NCI-H345 (cell line): ENCODE measurements around the gene SERTAD2.

Experiments
- DNase-seq: peaks from one replicate; lab custom pipeline; 2025; lab: John Stamatoyannopoulos, UW

The SERTAD2 gene

DNA sequence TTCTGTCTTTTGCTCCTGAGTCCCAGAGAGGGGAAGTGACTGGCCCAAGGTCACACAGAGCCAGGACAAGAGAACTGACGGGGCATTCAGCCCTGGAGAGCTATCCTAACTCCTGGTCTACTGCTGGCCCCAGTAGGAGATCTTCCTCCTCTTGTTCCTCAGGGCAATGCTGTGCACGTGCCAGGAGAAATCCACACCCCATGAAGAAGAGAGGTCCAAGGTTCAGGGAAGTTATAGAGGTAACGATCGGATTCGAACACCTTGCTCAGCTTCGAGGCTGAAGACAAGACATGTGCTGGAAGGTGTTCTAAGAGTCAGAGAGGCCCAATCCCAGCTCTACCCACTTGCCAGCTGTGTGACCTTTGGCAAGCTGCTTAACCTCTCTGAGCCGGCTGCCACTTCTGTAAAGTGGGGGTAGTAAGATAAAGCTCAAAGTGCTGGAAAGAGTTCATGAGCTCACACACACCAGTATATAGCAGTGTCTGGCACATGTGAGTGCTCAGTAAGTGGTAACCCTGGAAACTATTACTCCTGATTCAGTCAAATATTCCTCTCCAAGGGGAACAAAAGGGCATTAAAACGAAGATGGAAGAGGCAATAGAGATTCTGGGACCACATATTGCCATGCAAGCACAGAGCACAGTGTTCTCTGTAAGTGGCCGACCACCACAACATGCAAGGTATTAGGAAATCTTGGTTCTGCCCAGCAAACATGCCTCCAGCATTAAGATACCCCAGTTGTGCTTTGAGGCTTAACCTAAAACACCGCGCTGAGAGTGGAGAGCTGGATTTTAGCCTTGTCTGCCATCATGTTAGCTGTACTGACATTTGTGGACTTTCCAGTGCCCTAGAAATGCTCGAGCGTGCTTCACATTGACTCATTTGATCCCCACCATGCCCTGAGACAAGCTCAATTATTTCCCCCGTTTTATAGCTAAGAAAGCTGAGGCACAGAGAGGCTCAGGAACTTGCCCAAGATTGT is 25.6 kb downstream of the SERTAD2 start:
- DNase-seq: no peak

DNA sequence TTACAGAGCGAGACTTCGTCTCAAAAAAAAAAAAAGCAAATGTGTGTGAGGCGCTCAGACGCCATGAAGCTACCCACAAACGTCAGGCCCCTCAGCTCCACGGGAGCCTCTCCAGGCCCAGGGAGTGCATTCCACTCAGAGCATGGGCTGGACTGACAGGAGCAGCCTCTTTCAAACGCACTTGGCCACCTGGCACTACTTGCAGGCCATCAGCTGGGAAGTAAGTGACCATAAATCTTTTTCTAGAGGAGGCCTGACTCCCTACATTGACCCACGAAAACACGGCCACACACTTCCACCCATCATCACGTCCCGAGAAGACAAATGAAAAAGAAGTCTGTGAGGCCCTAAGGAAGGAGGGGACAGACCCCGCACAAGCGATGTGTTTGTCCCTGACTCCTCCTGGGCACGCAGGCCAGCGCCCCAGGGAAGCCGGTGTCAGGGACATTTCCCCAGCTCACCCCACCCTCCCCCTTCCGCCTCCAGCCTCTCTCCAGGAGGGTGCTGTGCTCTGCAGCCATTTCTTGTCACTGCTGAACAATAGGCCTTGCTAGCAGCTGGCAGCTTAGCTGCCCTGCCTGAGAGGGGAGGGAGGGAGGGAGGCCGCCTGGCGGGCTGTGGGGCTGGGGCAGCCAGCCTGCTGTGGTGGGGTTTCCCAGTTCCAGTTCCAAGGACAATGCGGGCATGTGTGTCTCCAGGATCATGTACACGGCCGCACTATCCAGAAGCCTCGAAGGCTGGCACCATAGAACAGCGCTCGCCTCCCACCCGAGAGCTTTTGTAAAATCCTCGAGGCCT is 26.6 kb downstream of the SERTAD2 start:
- peak; percentile 78 for DNase-seq

DNA sequence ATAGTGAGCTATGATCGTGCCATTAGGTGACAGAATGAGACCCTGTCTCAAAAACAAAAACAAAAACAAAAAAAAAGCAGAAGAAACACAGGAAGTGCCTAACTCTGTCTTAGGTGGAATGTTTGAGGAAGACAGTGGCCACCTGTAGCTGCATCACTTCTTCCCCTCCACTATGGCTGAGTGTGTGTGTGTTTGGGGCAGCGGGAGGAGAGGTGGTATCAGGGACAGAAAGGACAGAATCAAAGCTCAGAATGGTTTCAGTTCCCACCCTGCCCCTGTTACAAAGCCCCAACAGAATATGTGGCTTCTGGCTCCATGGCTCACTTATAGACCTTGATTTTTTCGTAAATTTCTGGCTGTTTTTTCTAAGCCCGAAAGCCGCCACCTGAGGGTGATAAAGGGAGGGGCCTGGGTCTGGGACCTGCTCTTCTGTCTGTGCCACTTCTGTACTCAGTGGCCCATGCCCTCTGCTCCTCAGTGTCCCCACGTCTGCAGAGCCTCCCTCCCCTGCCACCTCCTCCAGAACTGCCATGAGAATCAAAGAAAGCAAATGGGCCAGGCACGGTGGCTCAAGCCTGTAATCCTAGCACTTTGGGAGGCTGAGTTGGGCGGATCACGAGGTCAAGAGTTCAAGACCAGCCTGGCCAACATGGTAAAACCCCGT is 27.4 kb downstream of the SERTAD2 start:
- DNase-seq: no peak

DNA sequence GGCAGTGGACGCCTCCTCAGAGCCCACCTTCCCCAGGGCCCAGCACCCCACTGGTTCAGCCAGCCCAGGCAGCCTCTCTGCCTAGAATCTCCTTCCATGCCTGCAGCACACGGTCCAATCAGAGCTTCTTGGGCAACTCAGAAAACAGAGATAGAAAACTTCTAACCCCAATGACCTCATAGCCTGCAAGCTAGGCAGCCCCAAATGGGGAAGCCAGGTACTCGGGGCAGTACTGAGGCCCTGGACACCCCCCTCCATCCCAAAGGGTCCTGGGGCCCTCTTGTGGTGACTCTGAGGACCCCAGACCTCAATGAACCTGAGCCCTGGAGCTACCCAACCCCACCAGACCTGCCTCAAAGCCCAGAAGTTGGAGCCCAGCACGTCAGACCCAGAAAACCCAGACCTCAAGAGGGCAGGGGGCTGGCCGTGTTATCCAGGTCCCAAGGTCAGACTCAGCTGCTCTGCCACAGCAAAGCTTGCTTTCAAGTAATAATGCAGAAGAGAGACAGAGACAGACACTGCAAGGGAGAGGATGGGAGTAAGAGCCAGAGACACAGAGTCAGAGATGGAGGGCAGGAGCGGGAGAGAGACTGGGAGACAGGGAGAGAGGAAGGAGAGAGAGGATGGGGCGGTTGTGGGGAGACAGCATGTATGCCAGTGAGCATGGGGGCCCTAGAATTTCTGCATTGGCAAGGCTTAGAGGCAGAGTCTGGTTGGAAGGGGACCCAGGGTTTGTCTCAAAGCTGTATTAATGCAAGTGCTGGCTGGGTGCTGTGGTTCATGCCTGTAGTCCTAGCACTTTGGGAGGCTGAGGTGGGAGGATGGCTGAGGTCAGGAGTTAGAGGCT is 28.2 kb downstream of the SERTAD2 start:
- DNase-seq: no peak

DNA sequence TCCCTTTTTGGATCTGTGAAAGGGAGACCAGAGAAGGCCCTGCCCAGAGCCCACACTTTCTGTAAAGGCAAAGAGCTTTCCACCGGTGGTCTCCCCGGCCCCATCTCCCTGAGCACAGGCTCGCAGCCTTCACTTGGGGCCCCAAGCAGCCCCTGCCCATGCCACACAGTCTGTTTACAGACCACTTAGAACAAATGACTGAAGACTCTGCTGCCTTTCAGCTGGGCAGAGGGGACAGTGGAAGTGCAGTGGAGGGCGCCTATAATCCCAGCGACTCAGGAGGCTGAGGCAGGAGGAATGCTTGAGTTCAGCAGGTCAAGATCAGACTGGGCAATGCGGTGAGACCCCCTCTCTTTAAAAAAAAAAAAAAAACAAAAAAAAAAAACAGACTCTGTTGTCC is 28.9 kb downstream of the SERTAD2 start:
- DNase-seq: no peak

DNA sequence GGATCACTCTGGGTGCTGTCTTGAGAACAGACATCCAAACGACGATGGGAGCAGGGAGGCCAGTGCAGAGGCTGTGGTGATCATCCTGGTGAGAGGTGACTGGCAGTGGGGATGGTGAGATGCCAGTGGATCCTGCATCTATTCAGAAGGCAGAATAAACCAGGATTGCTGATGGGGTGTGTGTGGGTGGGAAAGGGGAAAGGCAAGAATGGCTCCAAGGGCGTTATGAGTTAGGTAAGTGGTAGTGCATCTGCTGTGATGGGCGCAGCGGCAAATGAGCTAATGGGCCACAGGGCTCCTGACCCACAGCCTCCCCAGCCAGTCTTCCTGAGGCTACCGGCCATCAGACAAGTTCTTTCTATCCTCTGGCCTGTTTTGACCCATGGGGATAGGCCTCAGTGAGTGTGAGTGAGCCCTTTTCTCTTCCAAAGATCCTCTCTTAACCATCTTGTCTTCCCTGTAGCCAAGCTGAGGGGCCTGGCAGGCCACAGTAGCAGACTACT is 29.6 kb downstream of the SERTAD2 start:
- no peak for DNase-seq

DNA sequence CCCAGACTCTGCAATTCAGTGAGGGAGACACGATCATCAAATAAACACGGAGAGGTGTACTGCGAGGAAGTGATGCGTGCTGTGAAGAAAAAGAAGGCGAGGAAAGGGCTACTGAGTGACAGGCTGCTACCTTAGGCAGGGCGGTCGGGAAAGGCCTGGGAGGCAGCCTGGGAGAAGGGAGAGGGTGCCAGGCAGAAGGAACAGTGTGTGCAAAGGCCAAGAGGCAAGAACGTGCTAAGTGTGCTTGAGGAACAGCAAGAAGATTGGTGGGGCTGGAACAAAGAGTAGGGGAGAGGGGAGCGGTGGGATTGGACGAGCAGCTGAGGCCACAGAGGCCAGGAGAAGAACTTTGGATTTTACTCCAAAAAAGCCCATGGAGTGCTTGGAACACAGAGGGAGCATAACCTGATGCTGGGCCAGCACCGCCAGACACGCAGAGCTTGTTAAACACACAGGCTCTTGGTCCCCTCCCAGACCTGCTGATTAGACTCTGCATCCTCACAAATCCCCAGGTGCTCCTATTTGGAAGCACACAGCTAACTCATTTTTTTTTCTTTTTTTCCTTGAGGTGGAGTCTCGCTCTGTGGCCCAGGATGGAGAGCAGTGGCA is 30.4 kb downstream of the SERTAD2 start:
- no peak for DNase-seq

DNA sequence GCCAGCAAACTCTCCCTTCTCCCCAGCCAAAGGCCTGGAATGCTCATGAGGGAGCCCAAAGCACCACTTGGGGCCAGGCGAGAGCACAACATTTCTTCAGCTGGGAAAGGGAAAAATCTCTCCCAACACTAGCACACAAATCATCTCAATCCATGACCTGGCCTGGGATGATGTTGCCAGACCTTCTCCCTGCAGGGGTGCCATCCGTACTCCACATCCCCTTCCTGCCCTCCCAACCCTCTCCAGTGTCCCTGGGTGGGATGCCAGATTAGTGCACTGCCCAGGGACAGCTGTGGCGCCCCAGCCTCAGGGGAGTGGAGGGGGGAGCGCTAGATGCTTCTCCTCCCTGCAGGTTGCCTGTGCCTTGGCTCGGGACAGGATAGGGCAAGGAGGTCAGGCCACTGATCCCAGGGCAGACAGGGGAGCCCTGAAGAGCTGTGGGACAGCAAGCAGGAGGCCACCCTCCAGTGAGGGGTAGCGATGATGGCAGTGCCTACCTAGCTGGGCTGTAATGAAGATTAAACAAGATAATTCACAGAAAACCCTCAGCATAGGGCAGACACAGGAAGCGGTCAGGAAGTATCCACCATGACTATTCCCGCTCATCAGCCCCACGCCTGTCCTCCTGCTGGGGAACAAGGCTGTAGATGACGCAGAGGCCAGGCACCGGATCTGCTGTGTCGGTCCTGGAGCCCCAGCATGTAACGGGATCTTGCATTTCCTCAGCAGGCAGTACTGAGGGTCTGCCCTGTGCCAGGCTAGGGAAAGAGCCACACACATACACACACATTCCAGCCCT is 31.1 kb downstream of the SERTAD2 start:
- DNase-seq: no peak

DNA sequence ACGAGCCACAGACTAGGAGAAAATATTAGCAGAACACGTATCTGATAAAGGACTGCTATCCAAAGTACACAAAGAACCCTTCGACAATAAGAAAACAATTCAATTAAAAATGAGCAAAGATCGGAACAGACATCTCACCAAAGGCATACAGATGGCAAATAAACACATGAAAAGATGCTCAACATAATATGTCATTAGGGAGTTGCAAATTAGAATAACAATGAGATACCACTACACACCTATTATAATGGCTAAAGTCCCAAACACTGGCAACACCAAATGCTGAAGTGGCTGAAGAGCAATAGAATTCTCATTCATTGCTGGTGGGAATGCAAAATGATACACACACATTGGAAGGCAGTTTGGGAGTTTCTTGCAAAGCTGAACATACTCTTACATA is 33.1 kb downstream of the SERTAD2 start:
- DNase-seq: no peak

DNA sequence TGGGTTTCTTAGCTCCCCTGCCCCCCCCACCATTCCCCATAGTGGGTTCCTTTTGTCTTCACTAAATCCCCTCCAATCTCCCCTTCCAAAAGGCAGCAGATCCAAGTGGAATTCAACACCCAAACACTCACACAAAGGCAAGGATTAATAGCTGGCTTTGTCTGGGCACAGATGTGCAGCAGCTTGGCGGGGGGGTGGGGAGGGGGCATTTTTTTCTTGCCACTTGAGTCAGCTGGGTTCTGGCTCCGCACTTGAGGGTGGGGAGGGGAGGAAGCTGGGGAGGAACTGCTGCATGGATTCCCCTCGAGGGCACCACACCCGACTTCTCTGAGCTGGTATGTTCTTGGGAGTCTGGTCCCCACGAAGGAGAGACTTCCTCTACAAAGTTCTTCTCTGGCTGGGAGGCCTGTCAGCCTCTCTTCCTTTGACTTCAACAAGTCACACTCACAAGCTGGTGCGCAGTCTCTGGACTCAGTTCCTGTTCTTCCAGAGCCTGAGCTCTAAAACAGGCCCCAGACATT is 36.0 kb downstream of the SERTAD2 start:
- DNase-seq: no peak

DNA sequence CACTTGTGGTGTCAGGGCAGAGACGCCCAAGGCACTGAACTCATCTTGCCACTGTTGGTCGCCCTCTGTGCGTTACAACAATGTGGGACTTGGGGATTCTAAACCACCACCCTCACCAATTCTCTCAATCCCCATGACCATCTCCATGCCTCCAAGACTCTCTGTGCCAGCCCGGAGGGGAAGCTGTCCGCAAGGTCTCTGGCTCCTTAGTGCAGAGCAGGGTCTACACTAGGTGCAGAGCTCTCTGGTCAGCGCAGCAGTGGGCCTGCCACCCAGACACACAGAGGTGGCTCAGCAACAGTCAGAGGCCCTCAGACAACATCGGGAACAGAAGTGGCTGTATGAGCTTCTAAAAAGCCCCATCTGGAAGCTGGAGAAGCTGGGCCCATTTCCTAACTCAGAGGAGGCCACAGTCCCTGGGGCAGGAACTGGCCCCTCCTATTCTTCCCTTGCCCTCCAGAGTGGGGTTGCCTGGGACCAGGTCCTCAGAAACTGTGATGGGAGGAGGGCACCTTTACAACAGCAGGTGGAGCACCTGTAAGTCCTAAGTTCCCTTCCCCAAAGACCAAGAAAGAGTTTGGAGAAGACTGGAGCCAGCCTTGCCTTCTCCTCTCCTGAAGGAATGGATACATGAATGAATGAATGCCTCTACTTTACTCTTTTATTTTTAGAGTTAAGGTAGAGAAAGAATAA is 37.7 kb downstream of the SERTAD2 start:
- no peak for DNase-seq

DNA sequence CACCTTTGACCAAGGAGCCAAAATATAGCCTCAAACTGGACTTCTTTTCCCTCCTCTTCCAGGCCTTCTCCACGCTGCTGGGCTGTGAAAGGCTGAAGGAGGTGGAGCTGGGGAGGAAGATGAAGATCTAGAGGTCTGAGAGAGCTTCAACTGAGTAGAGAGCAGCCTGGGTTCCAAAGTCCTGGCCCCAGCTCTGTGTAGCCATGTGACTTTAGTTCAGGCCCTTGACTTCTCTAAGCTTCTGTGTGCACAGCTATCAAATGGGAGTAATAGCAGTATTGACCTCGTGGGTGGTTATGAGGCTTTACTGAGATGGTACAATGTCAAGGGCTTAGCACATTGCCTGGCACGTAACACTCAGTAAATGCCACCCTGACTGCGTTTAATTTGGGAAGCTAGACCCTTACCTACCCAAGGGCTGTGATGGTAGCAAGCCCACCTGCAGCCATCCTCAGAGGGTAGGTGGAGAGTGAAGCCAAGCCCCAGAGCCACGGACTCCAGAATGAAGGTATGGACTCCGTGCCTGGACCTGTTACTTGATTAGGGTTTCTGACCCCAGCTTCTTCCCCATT is 38.4 kb downstream of the SERTAD2 start:
- no peak for DNase-seq

DNA sequence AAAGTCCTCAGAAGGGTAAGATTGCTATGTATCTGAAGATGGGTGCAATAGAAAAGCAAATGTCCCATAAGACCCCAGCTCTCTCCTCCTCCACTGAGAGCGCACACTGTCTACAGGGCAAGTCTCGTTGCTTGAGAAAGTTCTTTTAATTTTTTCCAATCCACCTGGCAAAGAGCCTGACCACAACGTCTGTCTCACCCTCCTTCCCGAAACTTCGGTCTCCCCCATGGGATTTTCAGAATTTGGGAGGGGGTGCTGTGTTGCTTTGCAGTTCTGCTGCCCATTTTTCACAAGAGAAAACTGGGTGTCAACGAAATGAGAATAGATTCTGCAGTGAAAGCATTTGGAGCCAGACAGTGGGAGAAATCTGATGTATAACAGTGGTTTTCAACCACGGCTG is 40.4 kb downstream of the SERTAD2 start:
- DNase-seq: no peak

DNA sequence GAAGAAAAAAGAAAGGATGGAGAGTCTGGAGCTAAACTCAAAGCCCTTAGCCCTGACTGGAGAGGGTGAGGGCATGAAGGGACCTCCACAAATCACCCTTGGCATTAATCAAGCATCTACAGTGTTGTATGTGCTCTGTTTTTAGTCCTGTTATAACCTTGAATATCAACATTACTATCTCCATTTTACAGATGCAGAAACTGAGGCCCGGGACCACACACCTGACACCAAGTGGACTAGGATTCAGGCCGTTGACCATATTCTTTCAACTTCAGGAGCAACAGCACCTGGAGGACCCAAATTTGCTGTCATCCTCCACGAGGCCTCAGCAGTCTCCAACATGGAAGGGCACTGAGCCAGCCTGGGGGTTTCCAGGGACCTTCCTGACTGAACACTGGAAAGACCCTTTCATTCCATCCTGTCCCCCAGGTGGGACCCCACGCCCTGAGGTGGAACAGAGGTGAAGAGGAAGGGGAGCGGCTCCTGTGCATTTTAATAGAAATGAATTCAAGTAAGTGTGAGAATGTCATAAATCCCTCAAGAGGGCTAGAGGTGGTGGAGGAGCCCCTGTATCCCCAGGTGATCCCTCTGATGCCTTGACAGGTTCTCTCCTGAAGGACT is 41.0 kb downstream of the SERTAD2 start:
- no peak for DNase-seq

DNA sequence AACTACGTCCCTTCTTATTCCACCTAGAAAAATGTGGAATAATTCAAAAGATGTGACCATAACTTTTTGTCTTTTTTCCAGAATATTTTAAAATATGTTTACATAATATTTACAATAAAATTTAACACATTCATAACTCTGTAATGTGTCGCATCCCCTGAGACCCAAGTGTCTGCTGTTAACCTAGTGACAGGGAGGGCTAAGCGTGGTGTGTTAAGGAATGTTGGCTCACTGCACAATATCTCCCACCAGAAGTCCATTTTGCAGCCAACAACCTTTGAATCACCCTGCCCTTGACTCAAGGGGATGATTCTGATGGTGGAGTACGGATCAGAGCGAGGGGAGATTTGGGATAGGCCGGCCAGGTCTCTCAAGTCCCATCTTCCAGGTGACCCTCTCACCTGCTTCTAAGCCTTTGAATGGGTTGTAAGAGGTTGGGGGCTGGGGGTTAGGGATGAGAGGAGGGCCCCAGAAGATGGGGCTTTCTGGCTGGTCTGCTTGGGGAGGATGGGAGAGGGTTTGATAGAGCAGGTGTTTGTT is 43.3 kb downstream of the SERTAD2 start:
- DNase-seq: no peak

DNA sequence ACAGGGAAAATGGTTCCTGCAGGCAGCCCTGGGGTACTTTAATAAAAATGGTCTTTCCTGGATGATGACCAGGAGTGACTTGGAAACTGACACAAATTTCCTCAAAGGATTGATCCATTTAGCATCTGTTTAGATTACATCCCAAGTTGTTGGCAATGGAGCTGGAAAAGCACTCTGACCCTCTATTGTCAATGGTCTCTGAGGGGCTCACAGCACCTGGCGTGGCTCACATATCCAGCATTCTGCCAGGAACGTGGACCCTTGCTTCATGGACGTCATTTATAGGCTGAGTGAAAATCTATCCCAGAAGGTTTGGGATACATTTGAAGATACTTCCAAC is 43.8 kb downstream of the SERTAD2 start:
- no peak for DNase-seq

DNA sequence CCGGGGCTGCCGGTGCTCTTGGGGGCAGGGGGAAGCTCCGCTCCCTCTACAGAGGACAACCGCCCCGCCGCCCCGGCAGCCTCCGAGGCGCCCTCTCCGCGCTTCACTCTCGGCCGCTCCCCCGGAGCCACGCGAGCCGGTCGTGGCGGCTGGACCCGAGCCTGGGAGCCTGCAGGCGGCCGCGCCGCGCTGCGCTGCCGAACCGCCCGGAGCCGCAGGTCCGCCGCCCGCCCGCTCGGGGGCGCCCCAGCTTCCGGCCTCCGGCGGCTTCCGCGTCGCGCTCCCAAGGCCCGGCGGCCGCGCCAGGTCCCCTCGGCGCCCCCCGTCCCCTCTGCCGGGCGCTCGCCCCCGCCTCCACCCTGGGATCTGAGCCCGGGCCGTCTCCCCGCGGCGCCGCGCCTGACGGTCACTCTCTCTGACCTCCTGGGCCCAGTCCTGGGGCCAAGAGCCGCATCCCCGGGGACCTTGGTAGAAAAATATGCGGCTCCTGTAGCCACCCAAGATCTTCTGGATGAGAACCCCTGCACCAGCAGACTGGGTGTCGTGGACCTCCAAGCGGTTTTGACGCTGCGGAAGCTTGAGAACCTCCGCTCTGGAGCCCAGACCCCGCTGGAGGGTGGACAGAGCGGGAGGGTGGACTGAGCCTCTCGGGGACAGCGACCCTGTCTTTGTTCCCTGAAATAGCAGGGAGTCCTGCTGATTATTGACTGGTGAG is 44.3 kb downstream of the SERTAD2 start:
- DNase-seq: no peak

DNA sequence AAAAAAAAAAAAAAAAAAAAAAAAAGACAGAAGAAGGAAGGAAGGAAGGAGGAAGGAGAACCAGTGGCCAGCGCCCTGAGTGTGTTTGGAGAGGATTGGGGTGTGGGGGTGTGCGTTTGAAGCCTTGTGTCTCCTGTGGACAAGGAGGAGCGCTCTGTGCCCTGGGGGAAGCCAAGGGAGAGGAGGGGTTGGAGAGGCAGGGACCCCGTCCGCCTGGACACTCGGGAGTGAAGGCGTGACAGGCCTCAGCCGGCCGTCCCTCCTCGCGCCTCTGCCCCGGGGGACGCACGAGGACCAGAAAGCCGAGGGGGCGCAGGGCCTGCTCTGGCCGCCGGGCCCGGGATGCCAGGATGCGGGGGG is 44.9 kb downstream of the SERTAD2 start:
- DNase-seq: no peak
